HL-60/S4 treated with retinoic acid at 250 ng/mL for 4 days and 3 days (cell line): ENCODE measurements around the gene TMEM176A.

Experiments
- in situ Hi-C: fragments of 300-500 bp; cut with MboI; formaldehyde crosslinking; loops from 2 replicates; pipeline ENCODE4 v1.7.0; 2022; ENCODE audit warnings: low sequenced_read_pairs

The TMEM176A gene

GRCh38 chr7:150800581-150801241 is at the start of gene TMEM176A:
TMEM176A (plus strand) TSS chr7:150800769; CDS start chr7:150801551, 782 bp downstream.
- in situ Hi-C loops: no loop called here

GRCh38 chr7:150751702-150752101 is 48.9 kb upstream of the TMEM176A start:
- in situ Hi-C loops: loop anchor here (5.0 kb wide), 1 partner anchor 304 kb away; no protein-coding TSS in a partner anchor

GRCh38 chr7:150753239-150753638 is 47.3 kb upstream of the TMEM176A start:
- in situ Hi-C loops: loop anchor here (5.0 kb wide), 1 partner anchor 306 kb away; no protein-coding TSS in a partner anchor

GRCh38 chr7:150753826-150754603 is 46.6 kb upstream of the TMEM176A start:
- in situ Hi-C loops: loop anchor here (5.0 kb wide), 1 partner anchor 307 kb away; no protein-coding TSS in a partner anchor

GRCh38 chr7:150754951-150755350 is 45.6 kb upstream of the TMEM176A start:
- in situ Hi-C loops: loop anchor here (5.0 kb wide), 1 partner anchor 308 kb away; no protein-coding TSS in a partner anchor

GRCh38 chr7:150755473-150756099 is 45.0 kb upstream of the TMEM176A start:
- in situ Hi-C loops: no loop called here

- in situ Hi-C loops: no loop called here
Observed at GRCh38 chr7:150756166-150756565, 44.4 kb upstream of the TMEM176A start.

GRCh38 chr7:150756858-150757257 is 43.7 kb upstream of the TMEM176A start:
- in situ Hi-C loops: no loop called here

- in situ Hi-C loops: no loop called here
Observed at GRCh38 chr7:150759479-150759878, 41.1 kb upstream of the TMEM176A start.

- in situ Hi-C loops: no loop called here
Observed at GRCh38 chr7:150766334-150766709, 34.2 kb upstream of the TMEM176A start.

- in situ Hi-C loops: loop anchor here (10.0 kb wide), 1 partner anchor 215 kb away; no protein-coding TSS in a partner anchor
Observed at GRCh38 chr7:150769768-150770167, 30.8 kb upstream of the TMEM176A start.

- in situ Hi-C loops: loop anchor here (10.0 kb wide), 1 partner anchor 211 kb away; no protein-coding TSS in a partner anchor
Observed at GRCh38 chr7:150774131-150774530, 26.4 kb upstream of the TMEM176A start.

GRCh38 chr7:150778014-150778737 is 22.4 kb upstream of the TMEM176A start:
- in situ Hi-C loops: loop anchor here (10.0 kb wide), 1 partner anchor 207 kb away; no protein-coding TSS in a partner anchor

- in situ Hi-C loops: loop anchor here (10.0 kb wide), 1 partner anchor 206 kb away; no protein-coding TSS in a partner anchor
Observed at GRCh38 chr7:150778738-150779301, 21.7 kb upstream of the TMEM176A start.

- in situ Hi-C loops: loop anchor here (10.0 kb wide), 1 partner anchor 95 kb away; no protein-coding TSS in a partner anchor
Observed at GRCh38 chr7:150780292-150780691, 20.3 kb upstream of the TMEM176A start.

GRCh38 chr7:150781103-150781502 is 19.5 kb upstream of the TMEM176A start:
- in situ Hi-C loops: loop anchor here (10.0 kb wide), 1 partner anchor 94 kb away; no protein-coding TSS in a partner anchor

GRCh38 chr7:150781961-150782360 is 18.6 kb upstream of the TMEM176A start:
- in situ Hi-C loops: loop anchor here (10.0 kb wide), 1 partner anchor 93 kb away; no protein-coding TSS in a partner anchor

GRCh38 chr7:150784120-150784736 is 16.3 kb upstream of the TMEM176A start:
- in situ Hi-C loops: loop anchor here (10.0 kb wide), 1 partner anchor 91 kb away; no protein-coding TSS in a partner anchor

- in situ Hi-C loops: loop anchor here (10.0 kb wide), 1 partner anchor 90 kb away; no protein-coding TSS in a partner anchor
Observed at GRCh38 chr7:150784954-150785353, 15.6 kb upstream of the TMEM176A start.
